ENCODE measurements around the gene PARVB. TPM values are rescaled to one million over a fixed set of nuclear protein-coding genes. Genes with fewer than 3 reads are reported as not detected.

The PARVB gene
- total and polyA plus RNA-seq, 9 of the 15 experiments (the other 6 are each of a cell fraction or from before 2014, with no cell fraction given) = 1.1 to 59.2 (median 29.2) TPM

- CTCF ChIA-PET (ENCODE audit: low intra/inter-chr PET ratio) = interaction anchor here (1.2 to 1.3 kb wide), 2 partner anchors 88 to 487 kb away, joined by 3 to 9 read pairs; no protein-coding TSS in a partner anchor
- no peaks in the 10 kb centered on the region for H3K9me3 ChIP-seq (replicated peaks; ENCODE audit: control insufficient read depth, insufficient read depth, low read depth, low read length)
- FAIRE-seq (peak; percentile 19), DNase-seq (ENCODE audit: extremely low read depth in 1 of 4, low spot score in 3 of 4) (peak; percentile 66 to 72 (median 67)), ATAC-seq (peak; percentile 82)
- no peak overlapping the region for H3K27ac ChIP-seq (ENCODE audit: extremely low read depth, low read depth, low read length)
- H3K4me1 ChIP-seq (replicated peaks in 1 of 2; ENCODE audit: control insufficient read depth in 2 of 2, insufficient read depth in 2 of 2, low read length in 2 of 2) = peaks cover 0 to 7% of the 10 kb centered on the region in 2 experiments; a peak in 1 of 5 replicates
- intact Hi-C loops (cut with micrococcal nuclease) = loop anchor here (2.0 to 10.0 kb wide), 2 partner anchors 76 to 544 kb away; no protein-coding TSS in a partner anchor
- no peak overlapping the region for H2AFZ ChIP-seq (ENCODE audit: low read depth, low read length)
- no TSS peak for BruUV-seq (replicated peaks)
- H3K4me3 ChIP-seq = no peak overlapping the region
- no peak overlapping the region for H3K4me2 ChIP-seq (ENCODE audit: insufficient read depth, low read length)
- POLR2A ChIA-PET = interaction anchor here (0.7 to 1.0 kb wide), 2 partner anchors 31 to 87 kb away, joined by 3 read pairs; no protein-coding TSS in a partner anchor
- 35% methylated on average over 21 of the region's 27 CpGs for WGBS (ENCODE audit: insufficient coverage, low coverage, missing lambda C conversion rate)
- in situ Hi-C loops (cut with MboI) = no loop called here
- no peaks in the 10 kb centered on the region for H3K36me3 ChIP-seq (ENCODE audit: control insufficient read depth, insufficient read depth, low read length)
- no peaks in the 10 kb centered on the region for H3K9me1 ChIP-seq (ENCODE audit: control insufficient read depth, insufficient read depth, low read length)
- no peaks in the 10 kb centered on the region for H3K27me3 ChIP-seq (ENCODE audit: control insufficient read depth in 2 of 2, insufficient read depth in 2 of 2, low read length in 2 of 2)
- no peak overlapping the region for H3K9ac ChIP-seq (ENCODE audit: insufficient read depth in 1 of 2, low read depth in 2 of 2, low read length in 2 of 2)
- H4K20me1 ChIP-seq (replicated peaks; ENCODE audit: control insufficient read depth, insufficient read depth, low read length) = no peaks in the 10 kb centered on the region; the same call in 1 of the 2 replicates
- H3K79me2 ChIP-seq (ENCODE audit: control insufficient read depth, insufficient read depth, low read length) = no peaks in the 10 kb centered on the region
- TF ChIP-seq CTCFL (IDR thresholded peaks at IDR 0.05; ENCODE audit: borderline replicate concordance, insufficient read depth, low read depth, low read length, poor library complexity, severe bottlenecking) = peak; percentile 8
- TF ChIP-seq RAD21 (CRISPR knock-in tag; conservative IDR thresholded peaks at IDR 0.05 in 1 of 2, IDR thresholded peaks at IDR 0.05 in 1 of 2) = peak in 1 of 2 experiments; percentile 48; a peak in 3 of 4 replicates
- TF ChIP-seq KAT8 (IDR thresholded peaks at IDR 0.05; ENCODE audit: low read depth) = no peak
- TF ChIP-seq ADNP (tag; IDR thresholded peaks at IDR 0.05) = no peak
- peak; percentile 21; the same call in 1 of the 2 replicates for TF ChIP-seq SMC3 (conservative IDR thresholded peaks at IDR 0.05; ENCODE audit: insufficient read depth, low read depth, low read length)
- peak; percentile 18; the same call in 1 of the 2 replicates for TF ChIP-seq CTBP1 (IDR thresholded peaks at IDR 0.05; ENCODE audit: borderline replicate concordance)
- peak; percentile 37; the same call in 1 of the 2 replicates for TF ChIP-seq REST (IDR thresholded peaks at IDR 0.05; ENCODE audit: borderline replicate concordance)
- TF ChIP-seq REST (CRISPR knock-in tag; IDR thresholded peaks at IDR 0.05; ENCODE audit: low read depth) = no peak
- TF ChIP-seq KLF16 (IDR thresholded peaks at IDR 0.05) = peak; percentile 6; the same call in 1 of the 2 replicates
Measured at GRCh38 chr22:44080936-44081861, 57.1 kb downstream of the PARVB start.
